ENCODE results near the gene GPR62.
"Not testable (repeated sequence)": the region's sequence is repeated elsewhere in the genome, so short reads cannot be mapped to it uniquely, and the experiment has no call there.

The GPR62 gene

DNA sequence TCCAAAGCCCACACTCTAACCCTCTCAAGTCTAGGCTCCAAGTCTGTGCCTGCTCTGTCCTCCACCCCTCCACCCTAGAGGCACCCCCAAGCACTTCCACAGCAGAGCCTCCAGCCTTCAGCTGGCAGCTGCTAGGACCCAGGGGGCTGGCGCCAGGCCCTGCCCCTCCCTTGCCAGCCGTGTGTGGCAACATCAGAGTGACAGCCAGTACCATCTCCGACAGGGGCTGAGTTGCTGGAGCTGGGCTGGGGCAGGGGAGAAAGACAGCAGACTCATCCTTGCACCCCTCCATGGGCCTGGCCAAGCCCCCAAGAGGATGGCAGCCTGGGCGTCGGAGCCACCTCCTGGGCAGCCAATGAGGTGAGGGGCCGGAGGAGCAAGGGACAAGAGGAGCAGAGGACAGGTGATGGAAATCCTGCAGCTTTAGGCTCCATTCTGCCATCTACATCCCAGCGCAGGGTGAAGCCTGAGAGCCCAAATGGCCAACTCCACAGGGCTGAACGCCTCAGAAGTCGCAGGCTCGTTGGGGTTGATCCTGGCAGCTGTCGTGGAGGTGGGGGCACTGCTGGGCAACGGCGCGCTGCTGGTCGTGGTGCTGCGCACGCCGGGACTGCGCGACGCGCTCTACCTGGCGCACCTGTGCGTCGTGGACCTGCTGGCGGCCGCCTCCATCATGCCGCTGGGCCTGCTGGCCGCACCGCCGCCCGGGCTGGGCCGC is at the start of gene GPR62:
TSS of gene GPR62 (plus strand) at position 207 of the 718 bp plus-strand sequence. CDS start at position 479, 272 bp downstream.
- FAIRE-seq (no peak), DNase-seq (ENCODE audit: extremely low spot score, insufficient read length, low read depth) (no peak)

DNA sequence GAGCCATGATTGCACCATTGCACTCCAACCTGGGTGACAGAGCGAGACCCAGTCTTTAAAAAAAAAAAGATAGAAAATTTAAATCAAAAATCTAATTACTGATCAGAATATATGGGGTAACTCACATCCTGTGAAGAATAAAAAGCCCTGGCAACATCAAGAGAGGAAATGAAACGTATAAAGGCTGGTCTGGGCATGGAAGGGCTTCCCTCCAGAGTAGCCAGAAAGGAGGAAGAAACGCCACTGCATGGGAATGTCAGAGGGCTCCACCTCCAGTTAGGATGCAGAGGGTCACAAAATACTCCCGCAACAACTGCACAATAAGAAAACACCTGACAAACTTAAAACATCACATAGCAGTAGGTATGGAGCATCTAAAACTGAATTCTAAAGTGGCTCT is 47.2 kb upstream of the GPR62 start:
- DNase-seq (ENCODE audit: extremely low spot score, insufficient read length, low read depth) (no peak), FAIRE-seq (no peak)

DNA sequence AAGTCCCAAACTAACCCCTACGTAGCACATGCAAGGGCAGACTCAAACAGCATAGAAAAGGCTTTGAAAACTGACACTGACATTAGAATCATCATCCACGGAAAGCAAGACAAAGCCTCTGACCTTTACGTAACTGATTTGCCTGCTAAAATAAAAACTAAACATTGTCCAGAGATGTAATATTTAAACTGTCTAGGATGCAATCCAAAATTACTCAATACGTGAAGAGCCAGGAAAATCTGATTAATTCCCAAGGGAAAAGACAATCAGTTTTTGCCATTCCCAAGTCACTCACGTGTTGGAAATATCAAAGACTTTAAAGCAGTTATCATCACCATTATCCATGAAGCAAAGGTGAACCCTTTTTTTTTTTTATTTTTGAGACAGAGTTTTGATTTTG is 38.8 kb upstream of the GPR62 start:
- no peak for FAIRE-seq
- no peak for DNase-seq (ENCODE audit: extremely low spot score, insufficient read length, low read depth)

GRCh38 chr3:51921081-51921578 is 34.1 kb upstream of the GPR62 start:
- DNase-seq (ENCODE audit: extremely low spot score, insufficient read length, low read depth) (no peak), FAIRE-seq (no peak)

- FAIRE-seq: no peak
- DNase-seq (ENCODE audit: extremely low spot score, insufficient read length, low read depth): no peak
These were observed 27.9 kb upstream of the GPR62 start for GRCh38 chr3:51927061-51927977.

DNA sequence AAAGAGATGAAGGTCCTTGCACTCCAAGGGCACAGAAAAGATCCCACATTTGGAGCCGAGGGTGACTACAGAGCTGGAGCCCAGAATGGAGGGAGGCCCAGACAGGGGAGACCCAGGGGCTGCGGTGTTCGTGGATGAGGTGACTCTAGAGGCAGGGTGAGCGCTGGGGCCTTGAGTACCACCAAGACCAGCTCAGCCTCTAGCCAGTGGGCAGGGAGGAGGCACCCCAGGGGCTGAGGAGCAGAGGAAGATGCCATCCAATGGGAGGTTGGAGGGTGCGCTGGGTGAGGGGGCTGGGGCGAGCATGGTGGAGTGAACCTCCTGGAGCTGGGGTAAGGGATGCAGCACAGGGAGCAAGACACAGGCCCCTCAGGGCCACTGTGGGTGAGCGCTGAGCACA is 26.7 kb upstream of the GPR62 start:
- no peak for DNase-seq (ENCODE audit: extremely low spot score, insufficient read length, low read depth)
- FAIRE-seq: no peak

DNA sequence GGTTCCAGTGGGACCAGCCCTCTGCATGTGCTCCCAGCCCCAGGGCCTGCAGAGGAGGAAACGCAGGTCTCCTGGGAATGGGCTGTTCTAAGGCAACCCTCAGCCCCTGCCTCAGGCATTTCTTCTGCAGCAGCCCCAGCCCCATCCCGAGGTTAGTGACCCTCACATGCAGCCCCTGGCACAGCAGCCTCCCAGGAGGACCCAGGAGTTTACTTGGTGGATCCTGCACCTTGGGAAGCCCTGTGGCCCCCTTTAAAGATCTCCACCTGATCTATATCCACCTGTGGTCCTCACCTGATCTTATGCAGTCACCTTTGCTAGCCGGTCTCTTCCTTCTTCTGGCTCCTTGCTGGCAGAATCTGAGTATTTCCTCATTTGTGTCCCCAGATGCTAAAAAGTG is 26.2 kb upstream of the GPR62 start:
- DNase-seq (ENCODE audit: extremely low spot score, insufficient read length, low read depth); FAIRE-seq: not testable (repeated sequence)

GRCh38 chr3:51929420-51930003 is 25.7 kb upstream of the GPR62 start:
- DNase-seq (ENCODE audit: extremely low spot score, insufficient read length, low read depth) (no peak), FAIRE-seq (no peak)

DNA sequence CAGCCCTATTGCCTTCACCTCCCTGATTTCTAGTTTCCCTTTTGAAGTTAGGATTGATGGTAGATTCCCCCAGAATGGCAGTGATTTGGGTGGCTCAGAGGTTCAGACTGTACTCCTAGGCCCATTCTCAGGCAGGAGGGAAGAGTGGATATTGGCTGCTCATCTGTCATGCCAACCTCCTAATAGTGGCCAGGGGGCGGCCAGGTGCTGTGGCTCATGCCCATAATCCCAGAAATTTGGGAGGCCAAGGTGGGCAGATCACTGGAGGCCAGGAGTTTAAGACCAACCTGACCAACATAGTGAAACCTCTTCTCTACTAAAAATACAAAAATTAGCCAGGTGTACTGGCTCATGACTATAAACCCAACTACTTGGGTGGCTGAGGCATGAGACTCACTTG is 24.7 kb upstream of the GPR62 start:
- FAIRE-seq (no peak), DNase-seq (ENCODE audit: extremely low spot score, insufficient read length, low read depth) (no peak)

DNA sequence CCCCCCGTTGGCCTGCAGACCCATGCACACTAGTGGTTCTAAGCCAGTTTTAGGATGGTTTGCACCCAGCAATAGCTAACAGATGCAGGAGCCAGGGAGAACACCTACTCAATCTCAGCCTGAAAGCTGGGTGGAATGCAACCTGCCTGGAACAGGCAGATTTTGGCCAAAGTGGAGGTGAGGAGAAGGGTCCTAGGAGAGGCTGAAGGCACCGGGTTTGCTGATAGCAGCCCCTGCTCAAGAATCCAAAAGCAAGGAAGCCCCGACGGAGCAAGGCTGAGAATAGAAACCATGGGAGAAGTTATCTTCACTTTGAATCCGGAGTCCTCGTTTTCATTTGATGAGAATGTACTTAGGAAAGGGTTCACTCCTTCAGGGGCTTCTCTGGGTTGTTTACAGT is 23.4 kb upstream of the GPR62 start:
- FAIRE-seq: no peak
- DNase-seq (ENCODE audit: extremely low spot score, insufficient read length, low read depth): no peak

GRCh38 chr3:51932471-51933370 is 22.5 kb upstream of the GPR62 start:
- FAIRE-seq (no peak), DNase-seq (ENCODE audit: extremely low spot score, insufficient read length, low read depth) (no peak)

DNA sequence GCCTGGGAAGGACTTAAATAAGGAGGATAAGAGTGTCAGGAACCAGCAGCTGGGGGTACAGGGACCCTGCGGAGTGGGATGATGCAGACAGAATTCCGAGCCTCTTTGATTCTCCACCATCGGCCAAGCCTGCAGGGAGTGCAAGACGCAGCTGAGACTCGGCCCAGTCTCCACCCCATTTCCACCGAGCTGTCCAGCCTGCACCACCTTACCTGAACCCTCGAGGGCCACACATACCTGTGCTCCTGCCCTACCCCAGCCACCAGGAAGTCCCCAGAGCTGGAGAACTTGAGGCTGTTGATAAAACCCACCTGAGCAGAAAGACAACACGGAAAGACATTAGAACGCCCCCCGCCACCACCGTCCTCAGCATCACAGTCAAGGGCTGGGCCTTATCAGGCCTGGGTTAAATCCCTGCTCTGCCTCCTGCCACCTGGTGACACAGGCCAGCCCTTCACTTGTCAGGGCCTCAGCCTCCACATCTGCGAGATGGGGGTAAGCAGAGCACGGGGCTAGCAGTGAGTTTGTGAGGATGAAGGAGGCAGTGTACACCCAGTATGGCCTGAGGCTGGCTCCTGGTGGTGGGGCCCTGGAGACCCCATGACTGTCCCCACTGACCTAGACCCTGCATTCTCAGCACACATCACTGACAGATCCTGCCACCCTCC is 21.6 kb upstream of the GPR62 start:
- DNase-seq (ENCODE audit: extremely low spot score, insufficient read length, low read depth) (no peak), FAIRE-seq (no peak)

- no peak for FAIRE-seq
- DNase-seq (ENCODE audit: extremely low spot score, insufficient read length, low read depth): no peak
These were observed 20.9 kb upstream of the GPR62 start for GRCh38 chr3:51934139-51934850.

- no peak for FAIRE-seq
- DNase-seq (ENCODE audit: extremely low spot score, insufficient read length, low read depth): no peak
These were observed 19.9 kb upstream of the GPR62 start for GRCh38 chr3:51934991-51935885.

GRCh38 chr3:51935886-51936755 is 19.1 kb upstream of the GPR62 start:
- no peak for FAIRE-seq
- no peak for DNase-seq (ENCODE audit: extremely low spot score, insufficient read length, low read depth)

DNA sequence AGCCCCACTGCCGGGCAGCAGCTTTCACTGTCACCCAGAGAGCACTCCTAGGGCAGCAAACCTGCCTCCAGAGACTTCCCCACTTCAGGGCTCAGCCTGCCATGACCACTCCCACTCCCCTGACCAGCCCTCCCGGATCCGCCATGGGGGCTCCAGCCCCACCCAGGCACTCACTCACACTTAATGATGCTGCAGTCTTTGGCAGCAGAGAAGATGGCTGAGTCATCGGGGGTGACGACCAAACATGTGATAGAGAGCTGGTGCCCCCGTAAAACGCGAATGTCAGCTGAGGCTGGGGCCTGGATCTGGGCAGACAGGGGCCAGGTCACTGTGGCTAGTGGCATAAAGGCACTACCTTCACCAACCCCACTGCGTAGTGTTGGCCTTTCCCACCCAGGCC is 18.2 kb upstream of the GPR62 start:
- DNase-seq (ENCODE audit: extremely low spot score, insufficient read length, low read depth) (no peak), FAIRE-seq (no peak)
